ENCODE measurements around the gene GSTM4.

The GSTM4 gene

DNA sequence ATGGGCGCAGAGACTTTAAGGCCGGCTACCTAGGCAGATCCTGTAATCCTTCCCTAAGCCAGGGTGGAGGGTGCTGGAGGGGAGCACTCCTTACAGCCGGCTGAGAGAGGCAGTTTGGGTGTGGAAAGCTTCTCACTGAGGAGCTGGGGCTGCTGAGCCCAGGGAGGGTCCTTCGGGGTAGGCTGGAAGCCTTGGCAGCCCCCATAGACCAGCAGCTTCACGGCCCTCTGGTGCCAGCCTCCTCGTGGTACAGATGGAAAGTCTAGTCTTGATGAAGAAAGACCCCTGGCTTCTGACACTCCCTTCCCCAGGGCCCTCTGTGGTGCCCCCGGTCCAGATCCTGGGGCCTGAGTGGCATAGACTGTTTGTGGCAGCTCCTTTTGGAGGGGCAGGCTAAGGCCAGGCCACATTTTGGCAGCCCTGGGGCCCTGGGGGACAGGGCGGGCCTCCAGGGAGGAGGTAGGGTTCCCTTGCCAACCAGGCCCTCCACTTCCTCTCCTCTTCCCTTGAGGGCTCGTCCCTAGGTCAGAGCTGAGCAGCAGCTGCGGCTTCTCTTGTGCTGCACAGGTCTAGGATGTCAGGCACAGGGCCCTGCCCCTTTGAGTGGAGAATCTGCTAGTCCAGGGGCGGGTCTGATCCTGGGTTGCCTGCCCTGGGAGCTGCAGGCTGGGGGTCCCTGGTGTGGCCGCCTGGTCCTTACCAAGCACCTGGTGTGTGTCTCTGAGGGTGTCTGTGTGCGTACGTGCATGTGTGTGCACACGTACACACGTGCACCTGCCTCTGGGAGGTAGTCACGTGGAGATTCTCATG is 31.5 kb upstream of the GSTM4 start:
- no peak for DNase-seq (ENCODE audit: low read depth, low spot score)

DNA sequence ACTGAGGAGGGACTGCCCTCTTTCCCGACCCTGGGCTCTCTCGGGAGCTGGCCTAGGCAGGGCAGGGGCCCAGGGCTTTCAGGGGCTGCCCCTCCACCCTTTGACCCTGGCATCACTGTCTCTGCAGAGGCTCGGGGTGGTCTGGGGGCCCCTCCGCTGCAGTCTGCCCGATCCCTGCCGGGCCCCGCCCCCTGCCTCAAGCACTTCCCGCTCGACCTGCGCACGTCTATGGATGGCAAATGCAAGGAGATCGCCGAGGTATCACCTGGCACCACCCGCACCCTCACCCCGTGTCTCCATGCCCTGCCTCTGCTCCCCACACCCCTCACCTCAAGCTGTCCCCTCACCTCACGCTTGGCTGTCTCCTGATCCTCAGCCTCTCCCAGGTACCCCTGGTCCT is 30.7 kb upstream of the GSTM4 start:
- DNase-seq (ENCODE audit: low read depth, low spot score), result no peak

DNA sequence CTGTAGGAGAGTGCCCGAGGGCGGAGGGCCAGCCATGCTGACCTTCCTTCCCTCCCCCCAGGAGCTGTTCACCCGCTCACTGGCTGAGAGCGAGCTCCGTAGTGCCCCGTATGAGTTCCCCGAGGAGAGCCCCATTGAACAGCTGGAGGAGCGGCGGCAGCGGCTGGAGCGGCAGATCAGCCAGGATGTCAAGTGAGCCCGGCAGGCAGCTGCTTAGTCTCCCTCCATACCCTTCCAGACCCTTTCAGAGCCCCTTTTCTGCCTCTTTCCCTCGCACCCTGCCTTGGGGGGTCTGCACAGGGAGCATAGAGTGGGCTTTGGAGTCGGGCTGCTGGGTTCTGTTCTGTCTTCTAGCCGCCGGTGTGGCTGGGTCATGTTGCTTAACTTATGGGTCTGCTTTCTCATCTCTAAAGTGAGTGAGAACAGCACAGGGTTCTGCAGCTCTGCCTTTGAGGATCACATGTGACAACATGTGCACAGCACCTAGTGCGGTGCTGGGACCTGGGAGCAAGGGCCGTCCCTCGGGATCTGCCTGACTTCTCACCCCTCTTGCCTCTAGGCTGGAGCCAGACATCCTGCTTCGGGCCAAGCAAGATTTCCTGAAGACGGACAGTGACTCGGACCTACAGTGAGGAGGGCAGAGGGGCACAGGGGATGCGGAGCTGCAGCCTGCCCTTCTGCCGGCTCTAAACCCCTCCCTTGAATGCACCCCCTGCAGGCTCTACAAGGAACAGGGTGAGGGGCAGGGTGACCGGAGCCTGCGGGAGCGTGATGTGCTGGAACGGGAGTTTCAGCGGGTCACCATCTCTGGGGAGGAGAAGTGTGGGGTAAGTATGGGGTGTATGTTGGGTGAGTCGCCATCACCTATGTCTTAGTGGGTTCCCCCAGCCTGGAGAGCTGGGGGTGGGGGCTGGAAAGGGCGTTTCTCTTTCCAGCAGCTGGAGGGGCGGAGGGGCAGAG is 30.0 kb upstream of the GSTM4 start:
- DNase-seq (ENCODE audit: low read depth, low spot score), result no peak

DNA sequence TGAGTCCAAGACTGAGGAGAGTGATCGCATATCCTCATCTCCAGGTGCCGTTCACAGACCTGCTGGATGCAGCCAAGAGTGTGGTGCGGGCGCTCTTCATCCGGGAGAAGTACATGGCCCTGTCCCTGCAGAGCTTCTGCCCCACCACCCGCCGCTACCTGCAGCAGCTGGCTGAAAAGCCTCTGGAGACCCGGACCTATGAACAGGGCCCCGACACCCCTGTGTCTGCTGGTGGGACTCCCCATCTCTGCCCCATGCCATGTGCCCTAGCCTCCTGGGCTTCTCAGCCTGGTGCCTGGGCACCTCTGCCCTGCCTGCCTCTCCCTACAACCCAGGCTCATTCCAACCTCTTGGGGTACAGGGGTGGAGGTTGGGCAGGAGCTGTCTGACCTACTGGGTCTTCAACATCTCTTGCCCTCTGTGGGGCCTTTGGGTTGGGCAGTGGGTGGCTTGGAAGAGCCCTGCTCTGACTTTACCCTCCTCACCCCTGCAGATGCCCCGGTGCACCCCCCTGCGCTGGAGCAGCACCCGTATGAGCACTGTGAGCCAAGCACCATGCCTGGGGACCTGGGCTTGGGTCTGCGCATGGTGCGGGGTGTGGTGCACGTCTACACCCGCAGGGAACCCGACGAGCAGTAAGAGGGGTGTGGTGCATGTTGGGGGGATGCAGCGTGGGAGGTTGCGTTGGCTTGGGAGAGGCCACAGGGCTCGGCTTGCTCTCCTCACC is 29.1 kb upstream of the GSTM4 start:
- DNase-seq (ENCODE audit: low read depth, low spot score), result no peak

DNA sequence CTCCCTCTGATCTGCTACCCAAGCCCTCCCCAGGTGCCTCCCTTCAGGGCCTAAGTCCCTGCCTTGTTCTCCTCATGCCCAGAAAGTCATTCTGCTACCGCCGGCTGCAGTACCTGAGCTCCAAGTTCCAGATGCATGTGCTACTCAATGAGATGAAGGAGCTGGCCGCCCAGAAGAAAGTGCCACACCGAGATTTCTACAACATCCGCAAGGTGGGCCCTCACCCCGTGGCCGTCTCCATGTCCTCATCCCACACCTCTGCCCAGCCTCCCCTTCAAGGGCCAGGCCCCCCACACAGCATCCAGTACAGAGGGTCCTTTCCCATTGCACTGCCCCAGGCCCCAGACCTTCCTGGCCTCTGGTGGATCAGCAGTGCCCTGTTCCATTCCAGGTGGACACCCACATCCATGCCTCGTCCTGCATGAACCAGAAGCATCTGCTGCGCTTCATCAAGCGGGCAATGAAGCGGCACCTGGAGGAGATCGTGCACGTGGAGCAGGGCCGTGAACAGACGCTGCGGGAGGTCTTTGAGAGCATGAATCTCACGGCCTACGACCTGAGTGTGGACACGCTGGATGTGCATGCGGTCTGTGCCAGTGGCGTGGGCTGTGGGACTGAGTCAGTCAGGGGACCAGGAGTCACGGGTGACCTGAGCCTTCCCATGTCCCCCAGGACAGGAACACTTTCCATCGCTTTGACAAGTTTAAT is 28.1 kb upstream of the GSTM4 start:
- no peak for DNase-seq (ENCODE audit: low read depth, low spot score)

DNA sequence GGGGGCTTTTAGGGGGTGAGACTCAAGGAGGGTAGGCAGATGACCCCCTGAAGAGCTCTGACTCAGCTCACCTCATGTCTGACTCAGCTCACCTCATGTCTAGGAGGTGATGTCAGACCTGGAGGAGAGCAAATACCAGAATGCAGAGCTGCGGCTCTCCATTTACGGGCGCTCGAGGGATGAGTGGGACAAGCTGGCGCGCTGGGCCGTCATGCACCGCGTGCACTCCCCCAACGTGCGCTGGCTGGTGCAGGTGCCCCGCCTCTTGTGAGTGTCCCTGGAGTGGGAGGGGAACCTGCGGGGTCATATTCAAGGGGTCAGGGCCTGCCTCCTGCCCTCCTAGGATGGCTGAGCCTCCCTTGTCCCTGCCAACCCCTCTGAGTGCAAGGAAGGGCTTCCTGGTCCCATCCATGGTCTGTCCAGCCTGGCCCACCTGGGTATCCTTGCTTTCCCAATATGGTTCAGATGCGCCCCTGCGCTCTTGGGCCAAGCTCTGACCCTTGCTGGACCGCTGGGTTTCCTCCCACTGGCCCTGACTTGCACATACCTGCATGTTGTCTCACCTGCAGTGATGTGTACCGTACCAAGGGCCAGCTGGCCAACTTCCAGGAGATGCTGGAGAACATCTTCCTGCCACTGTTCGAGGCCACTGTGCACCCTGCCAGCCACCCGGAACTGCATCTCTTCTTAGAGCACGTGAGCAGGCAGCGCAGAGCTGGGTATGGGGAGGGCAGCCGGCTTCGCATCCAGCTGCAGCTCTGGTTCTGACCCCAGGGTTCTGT is 27.2 kb upstream of the GSTM4 start:
- no peak for DNase-seq (ENCODE audit: low read depth, low spot score)

DNA sequence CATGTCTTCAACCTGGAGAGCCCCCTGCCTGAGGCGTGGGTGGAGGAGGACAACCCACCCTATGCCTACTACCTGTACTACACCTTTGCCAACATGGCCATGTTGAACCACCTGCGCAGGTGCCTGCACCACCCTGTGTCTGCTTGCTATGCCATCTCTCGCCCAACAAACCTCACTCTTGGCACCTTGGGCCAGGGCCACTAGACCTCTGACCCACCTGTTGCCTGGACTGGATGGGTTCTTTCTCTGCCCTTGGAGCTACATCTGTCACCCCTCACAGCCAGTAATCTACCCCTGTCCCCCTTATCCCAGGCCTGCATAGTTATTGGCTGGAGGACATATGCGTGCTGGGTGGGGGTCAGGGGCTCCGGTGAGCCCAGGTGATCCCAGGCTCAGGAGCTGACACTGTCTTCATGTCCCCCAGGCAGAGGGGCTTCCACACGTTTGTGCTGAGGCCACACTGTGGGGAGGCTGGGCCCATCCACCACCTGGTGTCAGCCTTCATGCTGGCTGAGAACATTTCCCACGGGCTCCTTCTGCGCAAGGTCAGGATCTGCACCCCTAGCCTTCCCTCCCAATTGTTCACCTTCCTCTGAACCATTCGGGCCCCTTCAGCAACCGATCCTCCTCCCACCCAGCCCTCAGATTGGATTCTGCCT is 26.4 kb upstream of the GSTM4 start:
- DNase-seq (ENCODE audit: low read depth, low spot score), result no peak

DNA sequence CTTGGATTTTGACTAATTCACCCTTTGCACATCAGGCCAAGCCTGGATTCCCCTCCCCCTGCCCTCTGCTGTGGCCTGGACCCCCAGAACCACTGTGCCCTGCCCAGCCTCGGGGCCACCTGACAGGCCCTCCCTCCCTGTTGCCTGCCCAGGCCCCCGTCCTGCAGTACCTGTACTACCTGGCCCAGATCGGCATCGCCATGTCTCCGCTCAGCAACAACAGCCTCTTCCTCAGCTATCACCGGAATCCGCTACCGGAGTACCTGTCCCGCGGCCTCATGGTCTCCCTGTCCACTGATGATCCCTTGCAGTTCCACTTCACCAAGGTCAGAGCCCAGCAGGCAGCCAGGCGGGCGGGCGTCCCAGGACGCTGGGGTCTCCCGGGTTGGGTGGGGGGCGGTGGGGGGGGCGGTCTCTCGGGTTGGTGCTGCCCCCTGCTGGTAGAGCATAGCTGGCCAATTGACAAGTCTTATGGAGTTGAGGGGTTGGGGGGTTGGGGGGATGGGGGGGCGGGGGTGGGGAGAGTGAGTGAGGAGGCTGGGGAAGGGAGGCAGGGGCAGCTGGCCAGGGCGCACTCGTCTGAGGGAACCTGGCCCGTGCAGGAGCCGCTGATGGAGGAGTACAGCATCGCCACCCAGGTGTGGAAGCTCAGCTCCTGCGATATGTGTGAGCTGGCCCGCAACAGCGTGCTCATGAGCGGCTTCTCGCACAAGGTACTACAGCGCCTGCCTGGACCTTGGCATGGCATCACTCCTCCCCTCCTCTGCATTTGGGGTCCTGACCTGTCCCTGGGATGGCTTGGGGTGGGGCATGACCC is 25.6 kb upstream of the GSTM4 start:
- DNase-seq (ENCODE audit: low read depth, low spot score), result no peak

DNA sequence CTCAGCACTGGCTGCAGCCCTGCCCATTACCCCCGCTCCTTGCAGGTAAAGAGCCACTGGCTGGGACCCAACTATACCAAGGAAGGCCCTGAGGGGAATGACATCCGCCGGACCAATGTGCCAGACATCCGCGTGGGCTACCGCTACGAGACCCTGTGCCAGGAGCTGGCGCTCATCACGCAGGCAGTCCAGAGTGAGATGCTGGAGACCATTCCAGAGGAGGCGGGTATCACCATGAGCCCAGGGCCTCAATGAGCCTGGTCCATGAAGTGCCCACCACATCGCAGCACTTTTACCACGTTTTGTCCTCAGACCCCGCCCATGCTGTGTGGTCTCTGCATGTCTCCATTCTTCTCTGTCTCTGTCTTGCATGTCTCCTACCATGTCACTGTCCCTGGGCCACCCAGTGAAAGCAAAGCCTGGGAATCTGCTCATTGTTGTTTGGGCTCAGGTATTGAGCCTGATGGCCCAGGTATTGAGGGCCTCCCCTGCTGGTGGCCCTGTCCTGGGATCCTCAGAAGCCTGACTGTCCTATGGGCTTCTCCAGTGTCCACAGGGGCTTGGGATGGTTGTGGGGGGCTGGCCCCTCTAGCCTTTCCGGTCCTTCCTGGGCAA is 24.9 kb upstream of the GSTM4 start:
- DNase-seq (ENCODE audit: low read depth, low spot score), result no peak

DNA sequence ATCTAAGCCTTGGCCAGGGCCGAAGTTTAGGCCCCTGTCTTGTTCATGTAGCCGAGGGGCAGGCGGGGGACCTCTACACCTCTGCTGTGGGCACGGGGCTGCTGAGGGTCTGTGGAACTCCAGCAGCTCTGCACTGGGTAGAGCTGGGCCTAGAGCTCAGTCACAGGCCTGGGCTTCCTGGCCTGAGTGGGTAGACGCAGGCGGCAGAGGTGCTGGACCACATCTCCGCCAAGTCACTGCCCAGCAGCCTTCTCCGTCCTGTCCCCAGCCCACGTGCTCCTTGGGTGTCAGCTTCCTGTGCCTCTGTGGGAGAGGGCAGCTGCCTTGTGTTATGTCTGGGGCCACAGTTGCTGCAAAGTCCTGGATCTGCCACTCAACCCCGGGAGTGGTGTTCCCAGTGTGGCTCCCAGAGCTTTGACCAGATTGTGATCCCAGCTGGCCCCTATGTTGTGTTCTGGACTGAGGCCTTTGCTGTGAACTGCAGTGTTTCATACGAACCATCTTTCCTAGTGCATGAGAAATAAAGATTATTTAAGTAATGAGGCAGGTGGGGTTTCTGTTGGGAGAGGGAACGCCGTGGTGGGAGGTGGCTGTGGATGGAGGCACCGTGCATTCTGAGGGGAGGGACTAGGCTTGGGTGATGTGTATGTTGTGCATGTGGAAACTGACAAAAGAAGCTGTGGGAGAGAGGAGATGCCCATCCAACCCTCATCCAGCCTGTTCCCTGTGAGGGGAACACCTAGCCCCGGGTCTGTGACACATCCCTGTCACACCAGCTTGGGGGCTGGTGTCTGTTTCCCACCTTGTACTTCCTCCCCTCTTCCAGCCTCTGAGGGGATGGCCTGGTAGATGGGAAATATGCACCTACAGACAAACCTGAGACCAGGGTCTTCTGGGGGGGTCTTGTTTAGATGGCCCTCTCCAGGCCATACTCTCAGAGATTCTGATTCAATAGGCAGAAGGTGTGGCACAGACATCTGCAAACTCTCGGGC is 24.1 kb upstream of the GSTM4 start:
- DNase-seq (ENCODE audit: low read depth, low spot score), result no peak

DNA sequence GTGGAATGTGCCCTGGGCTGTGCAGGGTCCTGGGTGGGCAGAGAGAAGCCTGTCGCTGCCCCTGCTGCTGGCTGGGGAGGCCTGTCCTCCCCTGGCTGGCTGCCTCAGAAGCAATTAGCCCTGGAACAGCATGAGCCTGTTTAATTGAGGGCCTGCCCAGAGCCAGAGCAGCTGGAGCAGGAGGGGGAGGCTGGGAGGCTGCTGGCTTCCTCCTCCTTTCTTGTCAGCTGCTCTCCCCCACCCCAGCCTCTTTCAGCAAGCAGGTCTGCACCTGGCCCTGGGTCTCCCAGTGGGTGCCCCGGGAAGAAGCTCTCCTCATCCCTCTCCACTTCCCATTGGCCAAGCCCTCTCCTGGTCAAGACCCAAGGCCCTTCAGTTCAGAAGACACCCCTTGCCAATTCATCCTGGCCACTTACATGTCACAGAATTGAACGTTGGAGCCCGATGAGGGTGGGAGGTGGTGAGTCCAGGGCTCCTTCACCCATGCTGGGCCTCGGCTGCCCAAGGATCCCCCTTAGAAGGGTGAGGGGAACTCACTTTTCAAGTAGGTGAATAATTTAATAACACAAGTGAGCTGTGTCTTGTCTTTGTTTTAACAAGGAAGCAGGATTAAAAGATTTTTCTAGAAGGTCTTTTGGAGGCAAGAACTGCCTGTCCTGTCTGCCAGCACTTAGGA is 23.1 kb upstream of the GSTM4 start:
- no peak for DNase-seq (ENCODE audit: low read depth, low spot score)

DNA sequence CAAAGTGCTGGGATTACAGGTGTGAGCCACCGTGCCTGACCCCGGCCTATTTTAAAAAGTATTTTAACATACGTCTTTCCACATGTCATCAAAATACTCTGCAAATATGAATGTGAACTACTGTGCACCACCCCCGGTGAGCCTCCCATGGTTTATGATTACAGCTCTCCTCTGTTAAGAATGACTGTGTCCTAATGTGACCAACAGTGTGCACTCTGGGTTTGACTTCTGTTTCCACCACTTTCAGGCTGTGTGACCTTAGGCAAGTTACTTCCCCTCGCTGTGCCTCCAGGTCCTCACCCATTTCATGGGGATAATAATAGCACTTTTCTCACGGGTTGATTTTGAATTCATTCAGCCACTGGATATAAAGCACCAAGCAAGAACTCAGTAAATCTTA is 21.6 kb upstream of the GSTM4 start:
- no peak for DNase-seq (ENCODE audit: low read depth, low spot score)

DNA sequence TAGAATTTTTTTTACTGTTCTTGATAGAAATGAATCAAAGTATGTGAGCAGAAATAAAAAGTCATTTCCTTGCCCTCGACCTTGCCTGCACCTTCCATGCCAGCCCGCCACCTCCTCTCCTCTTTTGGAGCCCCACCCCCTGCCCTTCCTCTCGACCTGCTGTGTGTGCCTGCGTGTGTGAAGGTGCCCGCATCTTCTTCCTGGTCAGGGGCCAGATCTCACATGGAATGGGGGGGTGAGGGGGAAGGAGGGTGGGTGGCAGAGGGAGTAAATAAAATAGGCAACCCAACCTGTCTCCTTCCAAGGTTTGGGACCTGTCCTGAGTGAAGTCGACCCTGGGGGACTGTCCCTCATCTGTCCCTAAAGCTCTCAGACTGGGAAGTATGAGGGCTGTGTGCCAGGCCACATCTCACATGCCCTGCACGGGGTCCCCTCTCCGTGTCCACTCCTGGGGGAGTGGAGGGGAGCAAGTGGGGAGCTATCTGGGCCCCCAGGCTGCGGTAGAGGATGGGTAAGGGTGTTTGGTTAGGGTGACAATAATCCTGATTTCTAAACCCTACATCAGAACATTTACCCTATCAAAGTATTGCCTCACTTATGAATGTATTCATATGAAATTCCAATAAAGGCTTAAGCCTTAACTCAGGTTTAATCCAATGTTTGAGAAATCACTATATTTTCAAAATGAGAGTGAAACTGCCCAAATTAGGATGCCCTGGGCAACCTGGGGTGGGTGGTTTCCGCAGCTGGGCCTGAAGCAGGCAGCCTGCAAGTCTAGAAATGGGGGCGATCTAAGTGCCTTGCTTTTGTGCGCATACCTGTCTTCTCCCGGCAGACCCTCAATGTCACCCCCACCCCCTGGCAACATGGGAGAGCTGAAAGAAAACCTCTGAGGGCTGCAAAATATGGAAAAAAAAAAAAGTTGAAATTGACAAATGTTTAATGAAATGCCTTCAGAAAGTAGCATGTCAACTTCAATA is 20.8 kb upstream of the GSTM4 start:
- DNase-seq (ENCODE audit: low read depth, low spot score), result no peak

DNA sequence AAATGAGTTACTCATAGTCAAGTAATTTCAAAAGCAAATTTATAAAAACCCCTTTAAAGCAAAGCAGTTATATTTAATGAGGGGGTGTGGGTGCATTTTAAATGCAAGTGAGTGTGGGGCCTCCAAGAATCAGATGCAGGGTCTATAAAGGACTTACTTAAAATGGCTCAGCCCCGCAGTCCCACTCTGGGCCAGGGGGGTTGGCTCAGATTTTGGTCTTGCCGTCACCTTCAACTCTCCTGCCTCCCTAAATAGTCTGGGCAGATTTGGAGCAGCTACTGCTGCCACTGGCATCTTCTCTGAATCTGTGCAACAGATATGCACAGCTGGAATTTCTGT is 20.1 kb upstream of the GSTM4 start:
- DNase-seq (ENCODE audit: low read depth, low spot score), result no peak

DNA sequence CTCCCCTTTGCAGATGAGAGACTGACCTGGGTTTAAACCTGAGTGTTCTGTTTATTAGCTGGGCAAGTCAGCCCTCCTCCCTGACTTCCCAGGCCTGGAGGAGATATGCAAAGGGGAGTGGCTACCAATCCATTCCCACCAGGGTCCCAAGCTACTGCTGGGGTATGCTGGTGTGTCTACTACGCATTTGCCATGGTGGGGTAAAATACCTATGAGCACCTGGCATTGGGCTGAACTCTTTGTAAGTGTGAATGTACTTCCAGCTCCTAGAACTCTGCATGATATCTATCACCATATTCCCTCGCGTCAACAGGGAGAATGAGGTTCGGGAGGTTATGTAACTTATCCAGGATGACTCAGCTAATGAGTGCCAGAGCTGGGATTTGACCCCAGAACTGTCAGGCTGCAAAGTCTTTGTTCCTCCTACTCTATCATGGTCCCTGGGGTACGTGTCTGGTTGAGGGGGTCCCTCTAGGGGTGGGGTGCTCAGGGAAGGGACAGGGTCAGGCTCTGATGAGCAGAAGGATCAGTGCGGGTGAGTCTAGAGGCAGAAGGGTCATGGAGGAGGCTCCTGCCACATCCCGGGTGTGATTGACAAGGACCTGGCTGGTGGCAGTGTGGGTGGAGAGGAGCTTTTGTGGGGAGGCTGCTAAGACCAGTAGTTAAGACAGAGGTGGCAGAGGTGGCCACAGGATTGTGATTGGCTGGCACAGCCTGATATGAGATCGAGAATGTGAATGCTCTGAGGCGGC is 19.5 kb upstream of the GSTM4 start:
- no peak for DNase-seq (ENCODE audit: low read depth, low spot score)

All from activated naive CD8-positive, alpha-beta T cell treated with anti-CD3 and anti-CD28 coated beads, Interleukin-2, amount 50 U/mL, for 16 hours (primary cell).